Stimulated activated CD4-positive, alpha-beta T cell treated with anti-CD3 and anti-CD28 coated beads, Interleukin-12 subunit alpha, Interleukin-12 subunit beta, amount 100 ng/mL, for 4 hours (primary cell): Measurements from ENCODE around the gene PLCH2.
"Not testable (repeated sequence)": the region's sequence is repeated elsewhere in the genome, so short reads cannot be mapped to it uniquely, and the experiment has no call there.

Experiments used
- DNase-seq: peaks from one replicate; pipeline ENCODE4 v3.0.0-alpha.2; 2020

The PLCH2 gene

GRCh38 chr1:2476061-2476999, at the start of gene PLCH2:
TSS of gene PLCH2 (plus strand) at chr1:2476289. CDS start at chr1:2476589, 300 bp downstream.
- no peak for DNase-seq

GRCh38 chr1:2426540-2426939, 49.5 kb upstream of the PLCH2 start:
- no peak for DNase-seq

- DNase-seq, result no peak
Measured at GRCh38 chr1:2427051-2427450, 49.0 kb upstream of the PLCH2 start.

- no peak for DNase-seq
Measured at GRCh38 chr1:2427976-2428375, 48.1 kb upstream of the PLCH2 start.

GRCh38 chr1:2428490-2428889, 47.6 kb upstream of the PLCH2 start:
- DNase-seq, result no peak

- no peak for DNase-seq
Measured at GRCh38 chr1:2429780-2430591, 46.1 kb upstream of the PLCH2 start.

- no peak for DNase-seq
Measured at GRCh38 chr1:2430592-2430973, 45.5 kb upstream of the PLCH2 start.

GRCh38 chr1:2431103-2431502, 45.0 kb upstream of the PLCH2 start:
- DNase-seq, result no peak

GRCh38 chr1:2431518-2431917, 44.6 kb upstream of the PLCH2 start:
- DNase-seq, result no peak

- no peak for DNase-seq
Measured at GRCh38 chr1:2432441-2432844, 43.6 kb upstream of the PLCH2 start.

- DNase-seq, result no peak
Measured at GRCh38 chr1:2433196-2433595, 42.9 kb upstream of the PLCH2 start.

- no peak for DNase-seq
Measured at GRCh38 chr1:2433936-2434655, 42.0 kb upstream of the PLCH2 start.

- DNase-seq, result no peak
Measured at GRCh38 chr1:2435091-2435490, 41.0 kb upstream of the PLCH2 start.

GRCh38 chr1:2435746-2436355, 40.2 kb upstream of the PLCH2 start:
- DNase-seq, result no peak

GRCh38 chr1:2436876-2437275, 39.2 kb upstream of the PLCH2 start:
- no peak for DNase-seq

GRCh38 chr1:2437617-2438016, 38.5 kb upstream of the PLCH2 start:
- DNase-seq, result no peak

GRCh38 chr1:2438038-2438437, 38.1 kb upstream of the PLCH2 start:
- no peak for DNase-seq

- DNase-seq, result no peak
Measured at GRCh38 chr1:2438641-2439040, 37.4 kb upstream of the PLCH2 start.

GRCh38 chr1:2439369-2439768, 36.7 kb upstream of the PLCH2 start:
- DNase-seq, result no peak

- DNase-seq, result not testable (repeated sequence)
Measured at GRCh38 chr1:2440346-2440745, 35.7 kb upstream of the PLCH2 start.

- DNase-seq, result no peak
Measured at GRCh38 chr1:2441746-2442145, 34.3 kb upstream of the PLCH2 start.

- DNase-seq, result no peak
Measured at GRCh38 chr1:2442661-2443060, 33.4 kb upstream of the PLCH2 start.
